Lower leg skin (tissue), 3 donors: ENCODE results near the gene KRT72.

Source experiments
- CTCF ChIP-seq, 3 donors: fragments of 450-650 bp; IDR thresholded peaks; one replicate each; pipeline ENCODE4 v1.5.1; 2016; ENCODE audit warnings: antibody characterized with exemption in 3 of 3, mild to moderate bottlenecking in 3 of 3, moderate library complexity in 2 of 3
- POLR2A ChIP-seq, 2 donors: fragments of 450-650 bp; IDR thresholded peaks; one replicate each; pipeline ENCODE4 v1.6.1; 2016 to 2017; ENCODE audit warnings: antibody characterized with exemption in 2 of 2, mild to moderate bottlenecking in 1 of 2, moderate library complexity in 1 of 2

- no peak for TF ChIP-seq CTCF (IDR thresholded peaks at IDR 0.05)
- TF ChIP-seq POLR2A (IDR thresholded peaks at IDR 0.05) = no peak
Observed at GRCh38 chr12:52605542-52605941, 4.3 kb upstream of the KRT72 start.
